NCI-H446 treated with DMSO at 0.1 percent for 48 hours (cell line): ENCODE data around the gene PRKG1.

Experiments
- DNase-seq: peaks from one replicate; lab custom pipeline; 2025; lab: John Stamatoyannopoulos, UW

PRKG1 gene

GRCh38 chr10:52059089-52059488 is 984.8 kb downstream of the PRKG1 start:
- no peak for DNase-seq

GRCh38 chr10:52063159-52063558 is 988.9 kb downstream of the PRKG1 start:
- no peak for DNase-seq

GRCh38 chr10:52064084-52064845 is 990.0 kb downstream of the PRKG1 start:
- no peak for DNase-seq

GRCh38 chr10:52066383-52066782 is 992.1 kb downstream of the PRKG1 start:
- DNase-seq = no peak

- no peak for DNase-seq
These were observed 994.2 kb downstream of the PRKG1 start for GRCh38 chr10:52068485-52068884.

- DNase-seq = no peak
These were observed 997.5 kb downstream of the PRKG1 start for GRCh38 chr10:52071814-52072213.

GRCh38 chr10:52074505-52075026 is 1000.3 kb downstream of the PRKG1 start:
- no peak for DNase-seq

GRCh38 chr10:52077814-52078213 is 1003.5 kb downstream of the PRKG1 start:
- no peak for DNase-seq

- DNase-seq = no peak
These were observed 1004.2 kb downstream of the PRKG1 start for GRCh38 chr10:52078397-52078937.

- no peak for DNase-seq
These were observed 1008.0 kb downstream of the PRKG1 start for GRCh38 chr10:52082307-52082706.

- no peak for DNase-seq
These were observed 1009.1 kb downstream of the PRKG1 start for GRCh38 chr10:52083422-52083821.

- DNase-seq = no peak
These were observed 1018.1 kb downstream of the PRKG1 start for GRCh38 chr10:52092390-52092789.

- no peak for DNase-seq
These were observed 1023.8 kb downstream of the PRKG1 start for GRCh38 chr10:52098130-52098529.

- no peak for DNase-seq
These were observed 1024.8 kb downstream of the PRKG1 start for GRCh38 chr10:52099026-52099600.

GRCh38 chr10:52100011-52100547 is 1025.8 kb downstream of the PRKG1 start:
- DNase-seq = no peak

- no peak for DNase-seq
These were observed 1031.0 kb downstream of the PRKG1 start for GRCh38 chr10:52105301-52105700.

GRCh38 chr10:52106011-52106410 is 1031.7 kb downstream of the PRKG1 start:
- DNase-seq = no peak

- DNase-seq = no peak
These were observed 1032.6 kb downstream of the PRKG1 start for GRCh38 chr10:52106899-52107298.

GRCh38 chr10:52108236-52108635 is 1033.9 kb downstream of the PRKG1 start:
- no peak for DNase-seq

- no peak for DNase-seq
These were observed 1036.3 kb downstream of the PRKG1 start for GRCh38 chr10:52110576-52110975.

- no peak for DNase-seq
These were observed 1037.0 kb downstream of the PRKG1 start for GRCh38 chr10:52111101-52111891.

GRCh38 chr10:52115823-52116222 is 1041.5 kb downstream of the PRKG1 start:
- DNase-seq = no peak
